Right lung (tissue), 5 donors: ENCODE measurements around the gene MDM4. TPM values are rescaled to one million over a fixed set of nuclear protein-coding genes. Genes with fewer than 3 reads are reported as not detected.
"Not testable (repeated sequence)": the region's sequence is repeated elsewhere in the genome, so short reads cannot be mapped to it uniquely, and the experiment has no call there.

Experiments used
- DNase-seq, 2 donors: peaks; one replicate each; pipeline ENCODE4 v3.0.0-alpha.2; 2013
- polyA plus RNA-seq, 5 donors: library from polyadenylated mRNA; unstranded; fragments of 120-200 nt; gene quantifications; one replicate each; pipeline versions ENCODE4 v1.2.1 to v1.2.3, GENCODE V29; 2013; ENCODE audit warnings: inconsistent platforms in 1 of 5, low replicate concordance in 1 of 5; ENCODE audit not compliant: insufficient read length in 5 of 5, insufficient read depth in 1 of 5

The MDM4 gene
- polyA plus RNA-seq, 5 donors: 50.6 to 81.6 (median 56.4) TPM

GRCh38 chr1:204486513-204487255, 29.5 kb upstream of the MDM4 start:
- DNase-seq: not testable (repeated sequence)

- DNase-seq: no peak
Measured at GRCh38 chr1:204487256-204487615, 29.0 kb upstream of the MDM4 start.

- no peak for DNase-seq
Measured at GRCh38 chr1:204491655-204492054, 24.6 kb upstream of the MDM4 start.

- DNase-seq: peak; percentile 65 to 67
Measured at GRCh38 chr1:204493145-204493983, 22.8 kb upstream of the MDM4 start.

- peak in 1 of 2 donors; percentile 68 for DNase-seq
Measured at GRCh38 chr1:204493984-204494280, 22.3 kb upstream of the MDM4 start.

- DNase-seq: peak; percentile 83 to 85
Measured at GRCh38 chr1:204494281-204495077, 21.7 kb upstream of the MDM4 start, which contains the start of gene PIK3C2B. TSS of gene PIK3C2B (minus strand) at chr1:204494805. CDS start at chr1:204469802, 25,003 bp downstream.

GRCh38 chr1:204495078-204495753, 21.0 kb upstream of the MDM4 start:
- DNase-seq: no peak

GRCh38 chr1:204495777-204496176, 20.4 kb upstream of the MDM4 start:
- DNase-seq: no peak

GRCh38 chr1:204498981-204499380, 17.2 kb upstream of the MDM4 start:
- no peak for DNase-seq

GRCh38 chr1:204499511-204500468, 16.4 kb upstream of the MDM4 start:
- no peak for DNase-seq

GRCh38 chr1:204502241-204502640, 14.0 kb upstream of the MDM4 start:
- DNase-seq: no peak

- peak; percentile 45 to 71 for DNase-seq
Measured at GRCh38 chr1:204503122-204503912, 12.9 kb upstream of the MDM4 start.

- no peak for DNase-seq
Measured at GRCh38 chr1:204503913-204504519, 12.2 kb upstream of the MDM4 start.

- DNase-seq: no peak
Measured at GRCh38 chr1:204505674-204506200, 10.5 kb upstream of the MDM4 start.

GRCh38 chr1:204506201-204506968, 9.8 kb upstream of the MDM4 start:
- DNase-seq: peak; percentile 77 to 82

GRCh38 chr1:204506969-204507316, 9.3 kb upstream of the MDM4 start:
- peak; percentile 92 to 96 for DNase-seq

GRCh38 chr1:204507317-204508105, 8.7 kb upstream of the MDM4 start:
- DNase-seq: peak; percentile 45 to 56
